Medulla oblongata (tissue), 1 donor: Measurements from ENCODE around the gene OBSCN.

Source experiments
- DNase-seq: peaks from one replicate; pipeline ENCODE4 v3.0.0-alpha.2; 2015; ENCODE audit errors: extremely low spot score

The OBSCN gene

GRCh38 chr1:228318823-228319241 is 111.0 kb downstream of the OBSCN start:
- no peak for DNase-seq

- DNase-seq, result no peak
Measured at GRCh38 chr1:228319352-228320088, 111.7 kb downstream of the OBSCN start.

DNA sequence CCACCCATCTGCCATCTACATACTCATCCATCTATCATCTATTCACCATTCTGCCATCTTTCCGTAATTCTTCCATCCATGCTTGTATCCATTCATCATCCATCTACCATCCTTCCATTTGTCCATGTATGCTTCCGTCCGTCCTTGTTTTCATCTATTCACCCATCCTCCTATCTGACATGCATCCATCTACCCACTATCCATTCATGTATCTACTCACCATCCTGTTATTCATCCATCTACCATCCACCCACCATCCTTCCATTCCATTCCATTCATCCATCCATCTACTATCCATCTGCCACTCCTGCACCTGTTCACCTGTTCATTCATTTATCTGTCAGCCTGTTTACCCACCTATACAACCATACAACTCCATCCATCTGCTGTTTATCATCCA is 112.5 kb downstream of the OBSCN start:
- DNase-seq, result no peak

GRCh38 chr1:228321435-228321834 is 113.6 kb downstream of the OBSCN start:
- DNase-seq, result no peak

GRCh38 chr1:228321895-228322294 is 114.1 kb downstream of the OBSCN start:
- no peak for DNase-seq

DNA sequence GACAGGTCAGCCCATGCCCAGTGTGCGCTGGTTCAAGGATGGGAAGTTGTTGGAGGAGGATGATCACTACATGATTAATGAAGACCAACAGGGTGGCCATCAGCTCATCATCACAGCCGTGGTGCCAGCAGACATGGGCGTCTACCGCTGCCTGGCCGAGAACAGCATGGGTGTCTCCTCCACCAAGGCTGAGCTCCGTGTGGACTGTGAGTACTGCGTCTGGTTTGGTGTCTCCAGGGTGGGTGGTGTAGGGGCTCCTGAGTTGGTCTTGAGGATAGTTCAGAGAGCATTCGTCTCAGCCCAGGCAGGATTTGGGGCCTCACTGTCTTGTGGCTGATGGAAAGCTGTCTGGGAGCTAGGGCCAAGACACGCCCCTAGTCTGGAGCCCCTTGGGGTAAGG is 115.6 kb downstream of the OBSCN start:
- no peak for DNase-seq

GRCh38 chr1:228325267-228325666 is 117.4 kb downstream of the OBSCN start:
- DNase-seq, result no peak

- DNase-seq, result no peak
Measured at GRCh38 chr1:228329887-228330286, 122.0 kb downstream of the OBSCN start.

GRCh38 chr1:228332797-228333738 is 125.2 kb downstream of the OBSCN start:
- DNase-seq, result no peak

DNA sequence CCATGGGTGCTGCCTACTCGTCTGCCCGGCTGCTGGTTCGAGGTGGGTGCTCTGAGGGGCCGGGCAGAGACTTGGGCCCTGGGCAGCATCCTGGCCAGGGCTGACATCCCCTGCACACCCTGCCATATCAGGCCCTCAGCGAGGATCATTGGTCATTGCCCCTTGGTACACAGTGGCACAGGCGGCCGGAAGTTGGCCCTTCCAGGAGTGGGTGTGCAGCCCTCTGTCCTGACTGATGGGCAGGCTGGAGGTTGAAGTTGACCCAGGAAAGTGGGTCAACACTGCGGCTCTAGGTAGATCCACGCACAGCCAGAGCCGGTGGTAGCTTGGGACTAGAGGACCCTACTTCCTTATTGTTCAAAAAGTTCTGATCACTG is 125.9 kb downstream of the OBSCN start:
- DNase-seq, result no peak

DNA sequence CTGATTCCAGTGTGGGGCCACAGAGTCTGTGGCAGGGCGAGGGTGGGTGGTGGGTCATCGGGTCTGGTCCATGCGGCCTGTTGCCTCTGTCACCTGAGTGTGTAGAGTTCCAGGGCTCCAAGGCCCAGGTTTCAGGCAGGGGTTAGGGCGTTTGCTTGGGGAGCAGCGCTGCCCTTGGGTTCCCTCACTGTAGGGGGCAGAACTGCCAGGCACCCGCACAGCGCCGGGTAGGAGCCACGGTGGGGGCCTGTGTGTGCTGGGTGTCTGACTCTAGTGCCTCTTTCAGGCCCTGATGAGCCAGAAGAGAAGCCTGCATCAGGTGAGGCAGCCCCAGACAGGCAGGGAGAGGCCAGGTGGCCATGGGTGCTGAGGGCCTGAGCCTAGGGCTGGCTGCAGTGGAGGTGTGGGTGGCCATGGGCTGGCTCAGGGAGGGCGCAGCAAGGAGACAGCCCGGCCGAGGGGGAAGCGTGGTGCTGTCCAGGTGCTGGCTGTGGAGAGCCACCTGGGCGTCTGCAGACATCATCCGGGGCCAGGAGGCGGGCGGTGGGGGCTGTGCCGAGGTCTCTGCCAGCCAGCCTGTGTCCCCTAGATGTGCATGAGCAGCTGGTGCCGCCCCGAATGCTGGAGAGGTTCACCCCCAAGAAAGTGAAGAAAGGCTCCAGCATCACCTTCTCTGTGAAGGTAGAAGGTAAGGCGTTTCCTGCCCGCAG is 126.5 kb downstream of the OBSCN start:
- DNase-seq, result no peak

DNA sequence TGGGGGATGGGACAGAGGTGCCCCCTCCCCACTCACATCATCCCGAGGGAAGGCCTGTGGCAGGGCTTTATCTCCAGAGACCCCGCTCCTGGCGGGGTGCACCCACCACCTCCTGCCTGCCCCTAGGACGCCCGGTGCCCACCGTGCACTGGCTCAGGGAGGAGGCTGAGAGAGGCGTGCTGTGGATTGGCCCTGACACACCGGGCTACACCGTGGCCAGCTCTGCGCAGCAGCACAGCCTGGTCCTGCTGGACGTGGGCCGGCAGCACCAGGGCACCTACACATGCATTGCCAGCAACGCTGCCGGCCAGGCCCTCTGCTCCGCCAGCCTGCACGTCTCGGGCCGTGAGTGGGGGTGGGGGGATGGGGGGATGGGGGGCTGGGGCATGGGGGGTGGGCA is 127.1 kb downstream of the OBSCN start:
- no peak for DNase-seq

DNA sequence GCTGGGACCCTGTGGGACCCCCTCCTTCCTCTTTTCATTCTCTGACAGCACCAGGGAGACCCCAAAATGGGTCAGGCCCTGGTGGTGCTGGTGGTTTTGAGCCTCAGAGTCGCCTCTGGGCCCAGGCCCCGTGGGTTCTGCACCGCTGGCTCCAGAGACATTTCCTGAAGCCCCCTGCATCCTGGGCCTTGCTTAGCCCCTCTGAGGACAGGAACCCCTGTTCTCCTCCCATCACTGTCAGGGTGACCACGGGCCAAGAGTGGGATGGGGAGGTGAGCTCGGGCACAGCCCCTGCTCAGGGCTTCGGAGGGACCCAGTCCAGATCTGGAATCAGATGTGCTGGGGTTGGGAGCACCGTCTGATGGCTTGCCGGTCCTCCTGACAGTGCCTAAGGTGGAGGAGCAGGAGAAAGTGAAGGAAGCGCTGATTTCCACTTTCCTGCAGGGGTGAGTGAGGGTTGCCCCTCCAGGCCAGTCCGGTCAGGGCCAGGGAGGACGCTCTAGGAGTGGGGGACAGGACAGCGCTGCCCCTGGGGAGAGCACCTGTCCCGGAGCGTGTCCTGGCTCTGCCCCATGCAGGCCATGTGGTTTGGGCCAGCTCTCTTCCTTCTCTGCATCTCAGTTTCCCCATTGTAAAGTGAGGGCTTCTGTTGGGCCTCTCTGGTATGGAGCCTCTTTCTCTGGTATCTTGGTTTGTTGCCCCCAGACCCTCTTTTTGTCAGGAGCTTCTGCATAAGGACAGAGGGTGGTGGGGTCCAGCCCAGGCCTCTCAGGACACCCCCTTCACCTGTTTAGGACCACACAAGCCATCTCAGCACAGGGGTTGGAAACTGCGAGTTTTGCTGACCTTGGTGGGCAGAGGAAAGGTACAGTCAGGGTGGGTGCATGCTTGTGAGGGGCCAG is 127.8 kb downstream of the OBSCN start:
- no peak for DNase-seq

- no peak for DNase-seq
Measured at GRCh38 chr1:228336308-228337030, 128.6 kb downstream of the OBSCN start.

DNA sequence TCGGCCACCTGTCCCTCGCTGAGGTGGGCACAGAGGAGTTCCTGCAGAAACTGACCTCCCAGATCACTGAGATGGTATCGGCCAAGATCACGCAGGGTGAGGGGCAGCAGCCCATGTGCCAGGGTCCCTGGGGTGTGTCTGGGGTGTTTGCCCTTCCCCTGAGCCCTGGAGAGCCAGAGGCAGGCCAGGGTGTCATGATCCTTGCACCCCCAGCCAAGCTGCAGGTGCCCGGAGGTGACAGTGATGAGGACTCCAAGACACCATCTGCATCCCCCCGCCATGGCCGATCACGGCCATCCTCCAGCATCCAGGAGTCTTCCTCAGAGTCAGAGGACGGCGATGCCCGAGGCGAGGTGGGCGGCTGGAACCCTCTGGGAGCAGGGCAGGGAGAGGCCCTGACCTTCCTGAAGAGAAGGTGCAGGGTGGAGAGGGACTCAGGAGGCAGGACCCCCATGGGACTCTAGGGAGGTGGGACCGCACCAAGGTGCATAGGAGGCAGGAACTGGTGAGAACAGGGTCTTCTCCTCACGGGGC is 129.3 kb downstream of the OBSCN start:
- no peak for DNase-seq

DNA sequence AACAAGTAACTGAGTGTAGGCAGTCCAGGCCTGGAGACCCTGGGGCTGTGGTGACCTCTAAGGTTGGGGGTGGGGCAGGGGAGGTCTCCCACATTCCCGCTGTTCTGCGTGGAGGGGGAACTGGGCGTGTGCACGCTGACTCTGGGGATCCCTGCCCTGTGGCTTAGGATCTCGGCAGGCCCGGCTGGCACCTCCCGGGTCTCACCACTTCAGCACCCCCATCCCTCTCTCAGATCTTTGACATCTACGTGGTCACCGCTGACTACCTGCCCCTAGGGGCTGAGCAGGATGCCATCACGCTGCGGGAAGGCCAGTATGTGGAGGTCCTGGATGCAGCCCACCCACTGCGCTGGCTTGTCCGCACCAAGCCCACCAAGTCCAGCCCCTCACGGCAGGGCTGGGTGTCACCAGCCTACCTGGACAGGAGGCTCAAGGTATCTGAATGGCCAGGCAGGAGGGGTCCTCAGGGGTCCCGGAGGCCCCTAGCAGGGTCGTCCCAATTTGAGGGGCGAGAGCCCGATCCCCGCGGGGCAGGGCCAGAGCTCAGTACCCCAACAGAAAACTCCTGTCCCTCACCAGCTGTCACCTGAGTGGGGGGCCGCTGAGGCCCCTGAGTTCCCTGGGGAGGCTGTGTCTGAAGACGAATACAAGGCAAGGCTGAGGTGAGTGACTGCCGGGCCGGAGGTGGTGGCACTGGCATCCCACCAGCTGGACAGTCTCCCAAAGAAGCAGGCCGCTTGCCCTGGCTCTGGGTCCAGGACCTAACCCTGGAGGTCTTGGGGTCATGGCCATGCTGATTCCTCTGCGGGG is 130.1 kb downstream of the OBSCN start:
- no peak for DNase-seq

- no peak for DNase-seq
Measured at GRCh38 chr1:228338521-228339051, 130.7 kb downstream of the OBSCN start.

- DNase-seq, result no peak
Measured at GRCh38 chr1:228339059-228339704, 131.3 kb downstream of the OBSCN start.
